SKM-1 treated with dmso at 0.1 percent for 144 hours (cell line): Measurements from ENCODE around the gene PPP3R2.
"Not testable (repeated sequence)": the region's sequence is repeated elsewhere in the genome, so short reads cannot be mapped to it uniquely, and the experiment has no call there.

Experiments used
- DNase-seq: peaks from one replicate; lab custom pipeline; 2025; ENCODE audit not compliant: unreplicated experiment; lab: John Stamatoyannopoulos, UW

Gene PPP3R2

GRCh38 chr9:101590074-101590473 is 4.7 kb downstream of the PPP3R2 start:
- DNase-seq = not testable (repeated sequence)

DNA sequence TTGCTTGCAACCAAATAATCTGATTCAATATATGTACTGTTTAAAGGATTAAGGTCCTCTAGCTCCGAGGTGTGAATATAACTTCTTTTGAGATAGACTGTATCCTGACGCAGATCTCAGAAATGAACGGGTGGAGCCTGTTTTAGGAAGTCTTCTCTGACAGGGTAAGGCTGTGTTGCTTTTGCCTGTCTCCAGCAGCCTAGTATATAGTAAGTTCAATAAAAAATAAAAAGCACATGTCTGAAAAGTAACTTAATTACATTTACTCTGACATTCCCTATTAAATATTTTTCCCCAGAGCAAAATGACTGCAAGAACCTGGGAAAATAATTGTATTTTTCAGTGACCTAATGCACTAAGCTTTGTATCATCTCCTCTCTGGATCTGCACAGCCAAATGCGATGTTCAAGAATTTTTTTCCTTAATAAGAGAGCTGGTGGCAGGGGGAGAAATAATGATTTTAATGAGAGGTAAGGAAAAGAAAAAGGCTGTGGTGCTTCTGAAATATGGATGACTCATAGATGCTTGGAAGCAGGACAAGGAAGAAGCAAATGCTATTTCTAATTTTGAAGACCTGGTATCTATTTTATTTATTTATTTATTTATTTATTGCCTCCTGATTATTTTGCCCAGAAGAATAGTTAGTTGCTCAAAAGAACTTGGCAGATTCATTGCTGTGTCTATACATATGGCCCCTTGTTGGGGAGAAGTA is 7.3 kb downstream of the PPP3R2 start:
- no peak for DNase-seq

DNA sequence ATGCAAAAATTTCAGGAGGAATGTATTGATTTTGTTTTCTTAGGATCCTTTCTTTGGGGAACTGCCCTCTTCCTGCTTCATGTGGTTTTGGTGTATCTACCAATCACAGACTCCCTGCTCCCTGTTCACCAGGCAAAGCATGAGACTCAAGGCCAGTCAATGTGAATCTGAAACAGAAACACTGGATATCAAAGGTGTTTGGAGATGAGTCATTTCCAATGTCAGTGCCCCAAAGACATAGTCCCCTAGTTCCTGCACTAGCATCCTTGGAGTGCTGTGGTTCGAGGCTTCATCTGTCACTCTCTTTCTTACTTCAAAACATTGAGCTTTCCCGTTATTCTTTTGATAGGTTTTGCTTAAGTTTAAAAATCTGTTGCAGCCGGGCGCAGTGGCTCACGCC is 8.1 kb downstream of the PPP3R2 start:
- DNase-seq = no peak

GRCh38 chr9:101585740-101586139 is 9.0 kb downstream of the PPP3R2 start:
- peak; percentile 62 for DNase-seq

- DNase-seq = no peak
Observed at GRCh38 chr9:101582553-101582952, 12.2 kb downstream of the PPP3R2 start.

- DNase-seq = peak; percentile 32
Observed at GRCh38 chr9:101579711-101580545, 14.8 kb downstream of the PPP3R2 start.

GRCh38 chr9:101578378-101578777 is 16.4 kb downstream of the PPP3R2 start:
- no peak for DNase-seq

- DNase-seq = no peak
Observed at GRCh38 chr9:101574731-101575333, 19.9 kb downstream of the PPP3R2 start.

DNA sequence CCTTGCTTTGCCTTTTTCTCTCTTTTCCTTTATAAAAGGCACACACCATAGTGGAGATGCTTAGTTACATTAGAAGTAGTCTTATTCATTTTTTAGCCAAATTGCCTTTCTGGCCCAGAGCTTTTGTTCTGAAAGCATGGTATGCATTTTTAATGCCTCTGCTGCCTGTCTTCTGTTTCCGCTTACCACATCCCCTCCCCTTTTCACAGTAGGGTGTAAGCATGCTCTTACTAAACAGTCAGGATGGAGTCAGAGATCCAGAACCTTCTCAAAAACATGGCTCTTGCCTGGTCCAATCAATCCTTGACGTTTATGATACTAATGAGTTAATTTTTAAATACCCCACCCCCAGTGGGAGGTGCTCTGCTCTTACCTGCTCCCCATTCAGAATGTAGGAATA is 22.5 kb downstream of the PPP3R2 start:
- no peak for DNase-seq

DNA sequence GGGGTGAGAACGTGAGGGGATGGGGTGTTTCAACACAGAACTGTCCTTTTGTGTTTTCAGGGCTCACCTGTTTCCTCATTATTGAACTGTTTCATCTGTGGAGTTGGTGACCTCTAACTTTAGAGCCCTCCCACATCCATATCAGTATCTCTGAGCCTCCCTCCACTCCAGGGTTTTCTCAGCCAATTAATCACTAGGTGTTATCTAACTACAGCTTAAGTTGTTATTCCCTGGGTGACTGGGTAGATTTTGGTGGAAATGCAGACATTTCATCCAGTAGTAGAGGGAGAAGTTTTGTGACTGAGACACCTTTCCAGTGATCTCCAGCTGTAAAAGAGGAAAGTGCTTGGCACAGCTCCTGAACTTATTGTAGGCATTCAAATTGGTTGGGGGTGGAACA is 23.7 kb downstream of the PPP3R2 start:
- no peak for DNase-seq

- DNase-seq = no peak
Observed at GRCh38 chr9:101569741-101570501, 24.8 kb downstream of the PPP3R2 start.

GRCh38 chr9:101567725-101568350 is 26.9 kb downstream of the PPP3R2 start:
- DNase-seq = no peak

DNA sequence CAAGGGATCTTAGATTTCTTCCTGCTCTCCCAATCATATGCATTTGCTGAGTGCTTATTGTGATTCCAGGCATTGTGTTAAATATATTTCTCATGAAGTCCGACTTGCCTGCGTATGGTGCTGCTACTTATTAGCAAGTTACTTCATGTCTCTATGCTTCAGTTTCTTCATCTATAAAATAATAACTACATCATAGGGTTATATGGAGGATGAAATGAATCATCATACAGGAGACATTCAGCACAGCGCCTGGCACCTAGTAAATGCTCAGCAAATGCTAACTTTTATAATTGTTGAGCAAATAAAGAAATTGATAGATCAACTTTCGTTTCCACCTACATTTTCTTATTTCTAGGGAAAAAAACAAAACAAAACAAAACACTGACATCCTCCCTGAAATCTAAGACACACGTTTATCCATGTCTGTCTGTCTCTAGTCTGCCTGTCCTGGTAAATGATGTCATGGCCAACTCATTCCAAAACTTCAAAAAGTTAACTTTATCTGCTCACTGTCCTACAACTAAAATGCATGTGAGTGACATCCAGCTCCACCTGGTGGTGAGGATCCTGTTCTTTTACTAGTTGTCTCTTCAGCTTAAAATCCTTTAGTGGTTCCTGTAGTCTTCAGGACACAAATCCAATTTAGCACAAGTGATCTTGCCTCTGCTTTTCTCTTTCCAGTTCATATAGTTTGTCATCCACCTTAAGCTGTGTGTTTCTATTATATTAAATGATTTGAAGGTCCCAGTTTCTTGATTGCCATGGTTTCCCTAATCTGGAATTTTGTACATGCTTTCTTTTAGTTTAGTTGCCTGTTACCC is 27.7 kb downstream of the PPP3R2 start:
- DNase-seq = no peak

GRCh38 chr9:101564252-101564651 is 30.5 kb downstream of the PPP3R2 start:
- DNase-seq = no peak

DNA sequence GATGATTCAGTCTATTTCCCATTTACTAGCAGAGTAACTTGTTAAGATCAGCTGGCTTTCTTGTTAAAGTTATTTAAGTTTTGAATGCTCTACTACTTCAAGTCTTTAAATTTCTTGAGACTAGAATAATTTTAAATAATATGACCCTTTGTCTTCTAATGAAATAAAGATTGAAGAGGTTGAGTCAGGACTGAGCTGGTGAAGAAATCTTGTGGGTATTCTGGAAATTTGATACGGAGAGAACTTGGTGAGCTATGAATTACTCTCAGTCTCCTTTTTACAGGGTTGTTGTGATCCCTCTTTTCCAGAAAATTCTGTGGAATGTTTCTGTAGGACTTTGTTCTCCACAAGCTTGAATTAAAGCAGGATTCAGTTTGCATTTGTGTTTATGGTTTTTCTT is 31.8 kb downstream of the PPP3R2 start:
- no peak for DNase-seq

GRCh38 chr9:101561740-101562139 is 33.0 kb downstream of the PPP3R2 start:
- no peak for DNase-seq

GRCh38 chr9:101549472-101550098 is 45.2 kb downstream of the PPP3R2 start:
- not testable (repeated sequence) for DNase-seq

DNA sequence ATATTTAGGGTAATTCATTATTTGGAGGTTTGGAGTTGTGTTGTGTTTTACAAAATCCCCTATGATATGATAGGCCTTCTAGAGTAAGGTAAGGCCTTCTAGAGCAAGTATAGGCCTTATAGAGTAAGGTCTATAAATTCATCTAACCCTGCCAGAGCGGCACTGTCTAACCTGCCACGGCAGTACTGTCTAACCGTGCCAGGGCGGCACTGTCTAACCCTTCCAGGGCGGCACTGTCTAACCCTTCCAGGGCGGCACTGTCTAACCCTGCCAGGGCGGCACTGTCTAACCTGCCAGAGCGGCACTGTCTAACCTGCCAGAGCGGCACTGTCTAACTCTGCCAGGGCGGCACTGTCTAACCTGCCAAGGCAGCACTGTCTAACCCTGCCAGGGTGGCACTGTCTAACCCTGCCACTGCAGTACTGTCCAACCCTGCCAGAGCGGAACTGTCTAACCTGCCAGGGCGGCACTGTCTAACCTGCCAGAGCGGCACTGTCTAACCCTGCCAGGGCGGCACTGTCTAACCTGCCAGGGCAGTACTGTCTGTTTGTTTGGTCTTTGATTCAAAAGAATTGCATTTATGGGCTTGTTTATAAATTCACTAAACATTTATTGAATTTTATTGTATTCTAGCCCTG is 51.6 kb downstream of the PPP3R2 start:
- DNase-seq = no peak
